NCI-H774 (cell line): ENCODE results near the gene AMPH.
A peak's percentile ranks its signal among the peaks of the same experiment; 100 is the strongest.

Experiments
- DNase-seq: peaks from one replicate; lab custom pipeline; 2025; lab: John Stamatoyannopoulos, UW

Gene AMPH

GRCh38 chr7:38542156-38542555, 89.0 kb downstream of the AMPH start:
- no peak for DNase-seq

- no peak for DNase-seq
Measured at GRCh38 chr7:38541440-38541839, 89.7 kb downstream of the AMPH start.

DNA sequence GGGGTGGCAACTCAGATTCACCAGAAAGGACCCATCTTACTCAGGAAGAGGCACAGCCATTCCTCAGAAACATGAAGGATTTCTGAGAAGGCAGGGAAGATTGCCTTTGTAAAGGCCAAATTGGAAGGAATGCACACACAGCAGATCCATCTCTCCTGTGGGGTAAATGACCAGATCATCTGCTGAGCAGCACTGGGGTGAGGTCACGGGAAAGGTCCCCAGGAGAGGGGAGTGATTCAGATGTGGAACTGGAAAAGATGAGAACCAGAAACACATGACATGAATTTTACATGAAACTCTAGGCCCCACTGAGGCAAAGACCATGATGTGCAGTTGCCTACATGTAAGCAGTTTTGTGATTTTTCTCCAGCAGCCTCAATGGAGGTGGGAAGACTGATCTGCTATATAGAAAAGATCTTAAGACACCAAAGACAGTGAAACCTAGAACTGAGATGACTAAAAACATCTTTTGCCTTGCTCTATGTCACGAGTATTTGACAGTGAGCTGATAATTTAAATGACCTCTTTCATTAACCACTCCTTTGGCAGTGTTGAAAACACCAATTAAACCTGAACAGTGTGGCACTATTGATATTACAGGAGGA, 91.6 kb downstream of the AMPH start:
- no peak for DNase-seq

DNA sequence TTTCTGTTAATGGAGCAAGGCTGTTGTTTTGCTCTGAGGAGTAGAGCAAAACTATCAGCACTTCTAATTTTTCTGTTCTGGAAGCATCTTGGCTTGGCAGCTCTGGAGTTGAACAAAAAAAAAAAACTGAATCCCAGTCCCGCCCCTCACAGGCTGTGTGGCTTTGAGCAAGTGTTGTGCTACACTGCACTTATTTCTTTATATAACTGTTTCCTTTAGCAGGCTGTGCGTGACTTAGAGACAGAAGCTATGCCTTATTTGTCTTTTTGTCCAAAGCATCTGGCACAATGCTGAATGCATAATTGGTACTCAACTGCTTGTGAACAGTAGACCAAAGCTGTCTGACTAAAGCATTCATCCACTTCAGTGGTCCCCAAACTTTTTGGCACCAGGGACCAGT, 96.1 kb downstream of the AMPH start:
- DNase-seq = peak; percentile 23

GRCh38 chr7:38525857-38526256, 105.3 kb downstream of the AMPH start:
- DNase-seq = no peak

DNA sequence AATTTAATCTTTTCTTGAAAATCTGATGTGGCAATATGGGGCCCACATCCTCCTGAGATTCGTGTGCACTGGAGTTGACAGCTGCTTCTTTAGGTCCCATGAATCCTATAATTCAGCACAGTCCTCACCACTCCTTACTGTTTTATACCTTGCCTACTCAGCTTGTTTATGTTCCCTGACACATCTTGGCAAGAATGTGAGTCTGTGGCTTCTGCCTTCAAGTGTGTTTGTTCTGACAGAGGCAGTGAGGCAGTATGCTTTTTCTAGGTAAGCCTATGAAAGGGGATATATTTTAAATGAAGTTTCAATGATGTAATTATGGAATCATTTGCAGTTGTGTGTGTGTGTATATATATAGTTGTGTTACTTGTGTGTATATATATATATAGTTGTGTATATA, 106.4 kb downstream of the AMPH start:
- DNase-seq = no peak

GRCh38 chr7:38520741-38521140, 110.4 kb downstream of the AMPH start:
- no peak for DNase-seq

GRCh38 chr7:38518541-38518940, 112.6 kb downstream of the AMPH start:
- DNase-seq = no peak

DNA sequence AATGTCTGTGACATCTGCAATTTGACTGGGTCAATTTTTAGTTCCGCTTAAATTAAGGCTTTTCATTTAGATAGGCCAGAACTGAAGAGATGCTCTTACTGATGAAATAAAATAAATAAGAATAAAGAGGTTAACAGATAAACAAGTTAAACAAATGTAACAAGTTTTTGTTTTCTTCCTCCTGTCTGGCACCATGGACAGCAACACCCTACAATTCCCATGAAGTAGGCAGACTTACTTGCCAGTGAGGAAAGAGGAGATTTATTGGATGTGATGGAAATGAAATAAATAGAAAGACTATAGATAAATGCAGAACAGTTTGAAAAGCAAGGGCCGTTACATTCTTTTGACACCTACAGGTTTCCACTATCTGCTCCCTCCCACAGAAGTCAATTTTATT, 118.5 kb downstream of the AMPH start:
- DNase-seq = no peak

DNA sequence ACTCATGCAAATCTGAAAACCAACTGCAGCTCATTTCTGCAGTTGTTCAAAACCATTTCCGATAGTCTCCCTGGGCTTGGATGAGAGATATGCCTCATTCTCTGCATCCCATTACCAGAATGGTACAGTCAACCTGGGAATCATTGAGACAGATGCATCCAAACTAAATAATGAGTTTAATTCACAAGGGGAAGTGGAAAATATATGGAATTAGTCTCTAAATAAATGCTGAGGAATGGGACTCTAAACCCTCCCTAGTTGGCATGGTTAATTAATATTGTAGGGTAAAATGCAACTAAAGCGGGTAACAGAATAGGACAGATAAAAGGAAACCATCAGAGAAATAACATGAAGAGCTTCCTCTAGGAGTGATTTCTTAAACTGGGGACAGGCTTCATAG, 118.9 kb downstream of the AMPH start:
- no peak for DNase-seq

- no peak for DNase-seq
Measured at GRCh38 chr7:38507384-38507783, 123.8 kb downstream of the AMPH start.

DNA sequence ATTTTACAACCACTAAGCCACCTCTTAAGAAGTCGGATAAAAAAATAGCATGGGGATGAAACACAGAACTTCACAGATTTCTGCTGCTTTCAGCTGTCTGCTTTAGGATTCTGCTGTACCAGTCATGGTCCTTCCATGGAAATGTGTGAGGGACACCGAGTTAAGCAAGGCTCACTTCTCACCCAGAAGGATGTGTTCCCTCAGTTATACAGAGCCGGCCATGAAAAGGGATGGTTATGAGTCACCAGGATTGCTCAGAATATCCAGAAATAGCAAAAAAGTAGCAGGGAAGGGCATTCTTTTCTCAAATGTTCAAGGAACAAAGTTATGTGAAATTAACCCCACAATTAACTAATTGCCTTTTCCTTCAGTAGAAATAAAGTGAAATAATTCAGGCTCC, 124.4 kb downstream of the AMPH start:
- no peak for DNase-seq

- DNase-seq = no peak
Measured at GRCh38 chr7:38506004-38506403, 125.2 kb downstream of the AMPH start.

GRCh38 chr7:38504684-38505083, 126.5 kb downstream of the AMPH start:
- DNase-seq = no peak

DNA sequence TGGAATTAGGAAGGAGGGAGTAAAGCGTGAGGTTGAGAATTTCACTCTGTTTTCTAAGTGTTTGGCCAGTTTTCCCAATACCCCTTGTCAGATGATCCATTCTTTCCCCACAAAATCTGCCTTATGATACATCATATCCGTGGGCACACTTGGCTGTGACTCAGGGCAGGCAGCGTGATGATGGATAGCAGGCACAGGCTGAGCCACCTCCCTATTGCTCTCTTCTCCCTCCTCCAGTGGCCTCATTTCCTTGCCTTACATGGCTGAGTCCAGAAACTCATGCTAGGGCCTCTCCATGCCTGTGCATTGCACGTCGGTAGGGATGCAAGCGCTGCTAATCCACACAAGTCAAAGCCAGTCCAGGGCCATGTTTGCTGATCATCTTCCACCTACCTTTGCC, 128.3 kb downstream of the AMPH start:
- DNase-seq = no peak

GRCh38 chr7:38502289-38502688, 128.9 kb downstream of the AMPH start:
- DNase-seq = no peak

DNA sequence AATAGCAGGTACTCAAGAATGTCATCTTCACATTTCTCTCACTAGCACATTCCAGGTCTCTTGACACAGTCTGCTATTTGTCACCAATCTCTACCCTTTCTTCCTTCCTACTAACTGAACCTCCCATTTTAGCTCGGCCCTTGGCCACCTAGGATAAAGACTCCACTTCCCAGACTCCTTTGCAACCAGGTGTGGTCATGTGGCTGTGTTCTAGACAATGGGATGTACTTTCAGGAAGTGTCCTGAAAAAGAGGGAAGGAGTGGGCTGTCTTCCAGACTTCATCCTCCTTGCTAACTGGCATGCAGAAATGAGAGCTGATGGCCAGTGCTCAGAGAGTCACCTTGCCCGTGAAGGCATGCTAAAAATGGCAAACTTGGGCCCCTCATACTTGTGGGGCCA, 139.2 kb downstream of the AMPH start:
- no peak for DNase-seq

- no peak for DNase-seq
Measured at GRCh38 chr7:38482521-38482920, 148.7 kb downstream of the AMPH start.

DNA sequence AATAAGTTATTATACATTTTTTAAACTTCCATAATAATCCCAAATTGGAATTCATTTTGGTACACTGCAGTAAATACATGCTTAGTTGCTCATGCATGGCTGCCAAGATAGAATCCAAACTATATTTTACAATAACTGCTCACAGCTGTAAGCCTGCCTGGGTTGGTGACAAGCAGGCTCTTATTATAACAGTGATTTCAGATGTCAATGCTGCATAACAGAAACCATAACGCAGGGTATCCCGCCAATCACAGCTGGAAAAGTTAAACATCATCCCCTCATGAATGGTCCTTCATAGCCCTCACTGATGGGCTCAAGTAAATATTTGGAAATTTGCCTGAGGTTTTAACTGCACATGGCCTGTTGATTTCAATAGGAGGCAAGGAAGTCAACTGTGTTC, 149.8 kb downstream of the AMPH start:
- no peak for DNase-seq

DNA sequence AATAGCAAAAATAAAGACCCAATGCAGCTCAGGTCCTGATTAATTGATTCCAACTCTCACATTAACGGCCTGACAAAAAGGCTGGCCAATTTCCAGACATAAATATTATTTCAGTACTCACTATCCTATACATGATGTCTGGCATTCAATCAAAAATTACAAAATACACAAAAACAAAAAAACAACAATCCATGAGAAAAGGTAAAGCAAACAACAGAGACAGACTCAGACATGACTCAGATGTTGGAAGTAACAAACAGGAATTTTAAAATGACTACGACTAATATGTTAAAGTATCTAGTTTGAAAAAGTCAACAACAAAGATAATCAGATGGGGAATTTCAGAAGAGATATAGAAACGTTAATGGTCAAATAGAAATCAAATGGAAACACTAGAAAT, 152.8 kb downstream of the AMPH start:
- DNase-seq = no peak

GRCh38 chr7:38477333-38477732, 153.8 kb downstream of the AMPH start:
- no peak for DNase-seq

GRCh38 chr7:38476764-38477163, 154.4 kb downstream of the AMPH start:
- DNase-seq = no peak

DNA sequence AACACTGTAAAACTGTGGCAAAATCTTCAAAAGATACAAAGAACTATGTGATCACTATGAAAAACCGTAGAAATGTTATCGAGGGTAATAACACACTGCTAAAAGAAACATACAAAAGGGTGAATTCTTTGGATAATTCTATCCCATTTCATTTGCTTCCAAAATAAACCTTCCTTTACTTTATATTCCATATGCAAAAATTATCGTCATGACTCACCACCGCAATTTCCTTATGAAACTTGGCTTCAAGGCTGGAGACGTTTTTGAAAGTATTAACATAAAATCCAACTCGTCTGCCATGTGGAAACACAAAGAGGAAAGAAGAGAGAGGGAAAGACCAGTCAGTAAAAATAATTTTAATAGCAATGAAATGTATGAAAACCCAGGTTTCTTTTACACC, 165.2 kb downstream of the AMPH start:
- DNase-seq = no peak

GRCh38 chr7:38463277-38464225, 167.6 kb downstream of the AMPH start:
- DNase-seq = no peak
